Hypothalamus (tissue), 51 donors: ENCODE measurements around the gene WNT11.

Source experiments
- DNase-seq, 51 donors: peaks; one replicate each; lab custom pipeline; 2025; lab: John Stamatoyannopoulos, UW

Gene WNT11

GRCh38 chr11:76239483-76240160, 33.3 kb upstream of the WNT11 start:
- DNase-seq: no peak

GRCh38 chr11:76238551-76238950, 32.2 kb upstream of the WNT11 start:
- DNase-seq: no peak

- DNase-seq: no peak
Measured at GRCh38 chr11:76237914-76238313, 31.6 kb upstream of the WNT11 start.

GRCh38 chr11:76237000-76237649, 30.8 kb upstream of the WNT11 start:
- DNase-seq: no peak

- DNase-seq: peak in 26 of 51 donors; percentile 54 to 96 (median 68)
Measured at GRCh38 chr11:76236092-76236999, 30.0 kb upstream of the WNT11 start.

- DNase-seq: peak; percentile 61 to 96 (median 87)
Measured at GRCh38 chr11:76235233-76236091, 29.2 kb upstream of the WNT11 start.

- peak in 41 of 51 donors; percentile 11 to 82 (median 60) for DNase-seq
Measured at GRCh38 chr11:76234416-76235232, 28.3 kb upstream of the WNT11 start.

GRCh38 chr11:76234021-76234415, 27.7 kb upstream of the WNT11 start:
- DNase-seq: peak in 3 of 51 donors; percentile 13 to 39 (median 28)

GRCh38 chr11:76233196-76233921, 27.1 kb upstream of the WNT11 start:
- no peak for DNase-seq

- DNase-seq: no peak
Measured at GRCh38 chr11:76232026-76232665, 25.8 kb upstream of the WNT11 start.

GRCh38 chr11:76231121-76231738, 24.9 kb upstream of the WNT11 start:
- DNase-seq: no peak

- no peak for DNase-seq
Measured at GRCh38 chr11:76230392-76230791, 24.1 kb upstream of the WNT11 start.

- DNase-seq: no peak
Measured at GRCh38 chr11:76229690-76230240, 23.5 kb upstream of the WNT11 start.

- DNase-seq: no peak
Measured at GRCh38 chr11:76228875-76229149, 22.5 kb upstream of the WNT11 start.

- DNase-seq: no peak
Measured at GRCh38 chr11:76228071-76228874, 22.0 kb upstream of the WNT11 start.

GRCh38 chr11:76226626-76227025, 20.3 kb upstream of the WNT11 start:
- no peak for DNase-seq

GRCh38 chr11:76225122-76225611, 18.9 kb upstream of the WNT11 start:
- no peak for DNase-seq
